Lower leg skin (tissue), 3 donors: ENCODE data around the gene SAV1.

Source experiments
- POLR2A ChIP-seq, 2 donors: fragments of 450-650 bp; IDR thresholded peaks; one replicate each; pipeline ENCODE4 v1.6.1; 2016 to 2017; ENCODE audit warnings: antibody characterized with exemption in 2 of 2, mild to moderate bottlenecking in 1 of 2, moderate library complexity in 1 of 2
- TF ChIP-seq, protein P1 (sequence below), 3 donors: fragments of 450-650 bp; IDR thresholded peaks; one replicate each; pipeline ENCODE4 v1.5.1; 2016; ENCODE audit warnings: antibody characterized with exemption in 3 of 3, mild to moderate bottlenecking in 3 of 3, moderate library complexity in 2 of 3

DNA sequence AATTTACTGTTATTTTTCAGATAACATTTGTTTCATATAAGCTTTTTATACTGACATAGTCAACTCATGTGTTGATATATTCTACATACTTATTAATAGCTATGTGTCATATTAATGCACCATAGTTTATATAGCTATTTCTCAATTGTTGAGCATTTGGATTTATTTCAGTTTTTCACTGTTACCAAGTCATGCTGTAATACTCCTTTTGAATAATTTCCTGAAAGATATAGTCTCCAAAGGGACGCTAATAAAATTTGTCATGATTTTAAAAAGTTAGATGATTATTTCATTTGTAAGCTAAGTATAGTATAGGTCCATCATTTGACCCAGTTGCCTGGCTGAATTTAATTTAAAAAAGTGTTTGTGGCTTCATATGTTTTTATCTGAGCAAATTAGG, 60.3 kb downstream of the SAV1 start:
- TF ChIP-seq, protein P1, sequence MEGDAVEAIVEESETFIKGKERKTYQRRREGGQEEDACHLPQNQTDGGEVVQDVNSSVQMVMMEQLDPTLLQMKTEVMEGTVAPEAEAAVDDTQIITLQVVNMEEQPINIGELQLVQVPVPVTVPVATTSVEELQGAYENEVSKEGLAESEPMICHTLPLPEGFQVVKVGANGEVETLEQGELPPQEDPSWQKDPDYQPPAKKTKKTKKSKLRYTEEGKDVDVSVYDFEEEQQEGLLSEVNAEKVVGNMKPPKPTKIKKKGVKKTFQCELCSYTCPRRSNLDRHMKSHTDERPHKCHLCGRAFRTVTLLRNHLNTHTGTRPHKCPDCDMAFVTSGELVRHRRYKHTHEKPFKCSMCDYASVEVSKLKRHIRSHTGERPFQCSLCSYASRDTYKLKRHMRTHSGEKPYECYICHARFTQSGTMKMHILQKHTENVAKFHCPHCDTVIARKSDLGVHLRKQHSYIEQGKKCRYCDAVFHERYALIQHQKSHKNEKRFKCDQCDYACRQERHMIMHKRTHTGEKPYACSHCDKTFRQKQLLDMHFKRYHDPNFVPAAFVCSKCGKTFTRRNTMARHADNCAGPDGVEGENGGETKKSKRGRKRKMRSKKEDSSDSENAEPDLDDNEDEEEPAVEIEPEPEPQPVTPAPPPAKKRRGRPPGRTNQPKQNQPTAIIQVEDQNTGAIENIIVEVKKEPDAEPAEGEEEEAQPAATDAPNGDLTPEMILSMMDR (IDR thresholded peaks at IDR 0.05) = no peak
- no peak for TF ChIP-seq POLR2A (IDR thresholded peaks at IDR 0.05)
